ENCODE data around the gene NHS. TPM values are rescaled to one million over a fixed set of nuclear protein-coding genes. Genes with fewer than 3 reads are reported as not detected.

NHS gene
- total and polyA plus RNA-seq, 2 of the 13 experiments (the other 11 are each of a cell fraction or from before 2014, with no cell fraction given), result 0.02 TPM; not detected in 1

DNA sequence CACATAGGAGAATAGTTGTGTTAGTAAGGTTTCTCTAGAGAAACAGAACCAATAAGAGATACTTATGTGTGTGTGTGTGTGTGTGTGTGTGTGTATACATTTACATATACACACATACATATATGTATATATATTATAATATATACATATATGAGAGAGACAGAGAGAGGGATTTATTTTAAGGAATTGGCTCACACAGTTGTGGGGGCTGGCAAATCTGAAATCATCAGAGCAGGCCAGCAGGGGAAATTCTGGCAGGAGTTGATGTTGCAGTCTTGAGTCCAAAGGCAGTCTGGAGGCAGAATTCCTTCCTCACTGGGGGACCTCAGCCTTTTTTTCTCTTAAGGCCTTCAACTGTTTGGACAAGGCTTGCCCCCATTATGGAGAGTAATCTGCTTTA is 38.6 kb upstream of the NHS start:
- no TSS peak for BruUV-seq (replicated peaks)

DNA sequence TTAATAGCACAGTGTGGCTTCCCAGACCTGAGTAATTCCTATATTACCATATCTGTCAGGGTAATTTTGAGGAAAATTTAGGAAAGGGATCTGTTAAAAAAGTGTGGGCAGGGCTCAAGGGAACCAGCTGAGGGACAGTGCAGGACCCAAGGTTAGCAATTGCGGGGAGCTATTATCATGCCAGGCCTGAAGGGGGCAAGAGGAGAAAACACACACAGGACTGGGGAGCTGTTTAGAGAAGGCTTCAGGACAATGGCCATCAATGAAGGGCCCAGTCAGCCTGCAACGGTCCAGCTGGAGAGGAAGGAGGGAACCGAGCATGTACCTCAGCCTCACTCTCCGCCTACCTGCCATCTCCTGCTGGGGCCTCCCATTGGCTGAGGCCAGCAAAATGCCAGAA is 19.0 kb upstream of the NHS start:
- H3K36me3 ChIP-seq (replicated peaks in 1 of 2; ENCODE audit: control insufficient read depth in 1 of 2, insufficient read depth in 2 of 2, low read length in 2 of 2), result no peaks in the 10 kb centered on the region
- no peak for DNase-seq (ENCODE audit: low spot score)
- peak; percentile 65; the same call in 2 of the 3 replicates for ATAC-seq
- H3K9me3 ChIP-seq (ENCODE audit: low read length), result no peaks in the 10 kb centered on the region
- H3K27ac ChIP-seq (ENCODE audit: extremely low read length, insufficient read depth, low read length), result no peak overlapping the region
- POLR2A ChIA-PET, result no interaction called here
- 0% methylated on average over 3 of the region's 4 CpGs for WGBS (ENCODE audit: low lambda C conversion rate)
- H3K4me2 ChIP-seq (ENCODE audit: low read depth, low read length), result no peak overlapping the region
- intact Hi-C loops (cut with micrococcal nuclease; ENCODE audit: unreplicated experiment), result no loop called here
- no peak for FAIRE-seq
- TF ChIP-seq SAFB2 (CRISPR knock-in tag; IDR thresholded peaks at IDR 0.05; ENCODE audit: borderline replicate concordance, low read depth), result no peak
- TF ChIP-seq, protein P1, sequence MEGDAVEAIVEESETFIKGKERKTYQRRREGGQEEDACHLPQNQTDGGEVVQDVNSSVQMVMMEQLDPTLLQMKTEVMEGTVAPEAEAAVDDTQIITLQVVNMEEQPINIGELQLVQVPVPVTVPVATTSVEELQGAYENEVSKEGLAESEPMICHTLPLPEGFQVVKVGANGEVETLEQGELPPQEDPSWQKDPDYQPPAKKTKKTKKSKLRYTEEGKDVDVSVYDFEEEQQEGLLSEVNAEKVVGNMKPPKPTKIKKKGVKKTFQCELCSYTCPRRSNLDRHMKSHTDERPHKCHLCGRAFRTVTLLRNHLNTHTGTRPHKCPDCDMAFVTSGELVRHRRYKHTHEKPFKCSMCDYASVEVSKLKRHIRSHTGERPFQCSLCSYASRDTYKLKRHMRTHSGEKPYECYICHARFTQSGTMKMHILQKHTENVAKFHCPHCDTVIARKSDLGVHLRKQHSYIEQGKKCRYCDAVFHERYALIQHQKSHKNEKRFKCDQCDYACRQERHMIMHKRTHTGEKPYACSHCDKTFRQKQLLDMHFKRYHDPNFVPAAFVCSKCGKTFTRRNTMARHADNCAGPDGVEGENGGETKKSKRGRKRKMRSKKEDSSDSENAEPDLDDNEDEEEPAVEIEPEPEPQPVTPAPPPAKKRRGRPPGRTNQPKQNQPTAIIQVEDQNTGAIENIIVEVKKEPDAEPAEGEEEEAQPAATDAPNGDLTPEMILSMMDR (CRISPR knock-in tag; IDR thresholded peaks at IDR 0.05), result 0 out of 2 replicates have a peak, but pooled peaks have one; percentile 4
- no peak for TF ChIP-seq NR3C1 (CRISPR knock-in tag; IDR thresholded peaks at IDR 0.05)
- TF ChIP-seq ZNF124 (CRISPR knock-in tag; IDR thresholded peaks at IDR 0.05), result no peak
- TF ChIP-seq, protein P2, sequence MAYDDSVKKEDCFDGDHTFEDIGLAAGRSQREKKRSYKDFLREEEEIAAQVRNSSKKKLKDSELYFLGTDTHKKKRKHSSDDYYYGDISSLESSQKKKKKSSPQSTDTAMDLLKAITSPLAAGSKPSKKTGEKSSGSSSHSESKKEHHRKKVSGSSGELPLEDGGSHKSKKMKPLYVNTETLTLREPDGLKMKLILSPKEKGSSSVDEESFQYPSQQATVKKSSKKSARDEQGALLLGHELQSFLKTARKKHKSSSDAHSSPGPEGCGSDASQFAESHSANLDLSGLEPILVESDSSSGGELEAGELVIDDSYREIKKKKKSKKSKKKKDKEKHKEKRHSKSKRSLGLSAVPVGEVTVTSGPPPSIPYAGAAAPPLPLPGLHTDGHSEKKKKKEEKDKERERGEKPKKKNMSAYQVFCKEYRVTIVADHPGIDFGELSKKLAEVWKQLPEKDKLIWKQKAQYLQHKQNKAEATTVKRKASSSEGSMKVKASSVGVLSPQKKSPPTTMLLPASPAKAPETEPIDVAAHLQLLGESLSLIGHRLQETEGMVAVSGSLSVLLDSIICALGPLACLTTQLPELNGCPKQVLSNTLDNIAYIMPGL (CRISPR knock-in tag; IDR thresholded peaks at IDR 0.05; ENCODE audit: borderline replicate concordance in 1 of 2, low read depth in 1 of 2), result no peak
- TF ChIP-seq RAD21 (CRISPR knock-in tag; IDR thresholded peaks at IDR 0.05), result no peak
- TF ChIP-seq, protein P3, sequence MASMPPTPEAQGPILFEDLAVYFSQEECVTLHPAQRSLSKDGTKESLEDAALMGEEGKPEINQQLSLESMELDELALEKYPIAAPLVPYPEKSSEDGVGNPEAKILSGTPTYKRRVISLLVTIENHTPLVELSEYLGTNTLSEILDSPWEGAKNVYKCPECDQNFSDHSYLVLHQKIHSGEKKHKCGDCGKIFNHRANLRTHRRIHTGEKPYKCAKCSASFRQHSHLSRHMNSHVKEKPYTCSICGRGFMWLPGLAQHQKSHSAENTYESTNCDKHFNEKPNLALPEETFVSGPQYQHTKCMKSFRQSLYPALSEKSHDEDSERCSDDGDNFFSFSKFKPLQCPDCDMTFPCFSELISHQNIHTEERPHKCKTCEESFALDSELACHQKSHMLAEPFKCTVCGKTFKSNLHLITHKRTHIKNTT (CRISPR knock-in tag; IDR thresholded peaks at IDR 0.05), result no peak
- TF ChIP-seq, protein P4, sequence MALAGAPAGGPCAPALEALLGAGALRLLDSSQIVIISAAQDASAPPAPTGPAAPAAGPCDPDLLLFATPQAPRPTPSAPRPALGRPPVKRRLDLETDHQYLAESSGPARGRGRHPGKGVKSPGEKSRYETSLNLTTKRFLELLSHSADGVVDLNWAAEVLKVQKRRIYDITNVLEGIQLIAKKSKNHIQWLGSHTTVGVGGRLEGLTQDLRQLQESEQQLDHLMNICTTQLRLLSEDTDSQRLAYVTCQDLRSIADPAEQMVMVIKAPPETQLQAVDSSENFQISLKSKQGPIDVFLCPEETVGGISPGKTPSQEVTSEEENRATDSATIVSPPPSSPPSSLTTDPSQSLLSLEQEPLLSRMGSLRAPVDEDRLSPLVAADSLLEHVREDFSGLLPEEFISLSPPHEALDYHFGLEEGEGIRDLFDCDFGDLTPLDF (CRISPR knock-in tag; IDR thresholded peaks at IDR 0.05), result no peak
- CTCF ChIA-PET (ENCODE audit: low intra/inter-chr PET ratio, low total read pairs), result no interaction called here
- H3K4me1 ChIP-seq (ENCODE audit: insufficient read depth, low read length), result no peaks in the 10 kb centered on the region
- no peaks in the 10 kb centered on the region for H3K27me3 ChIP-seq (ENCODE audit: control insufficient read depth in 1 of 2, insufficient read depth in 2 of 2, low read length in 2 of 2)
- H4K20me1 ChIP-seq (ENCODE audit: insufficient read depth, low read length), result no peaks in the 10 kb centered on the region
- in situ Hi-C loops (cut with HindIII; ENCODE audit: extremely low pct_ligation_motif_present, low pct_unique_long_range_greater_than_20kb), result no loop called here
- H3K79me2 ChIP-seq (ENCODE audit: insufficient read depth, low read length), result no peaks in the 10 kb centered on the region
- no peak overlapping the region for H3K9ac ChIP-seq (ENCODE audit: insufficient read depth, low read depth, low read length)
- no peak overlapping the region for H2AFZ ChIP-seq (ENCODE audit: low read length)
- no TSS peak for BruUV-seq (replicated peaks)
- H3K4me3 ChIP-seq (replicated peaks in 1 of 3; ENCODE audit: insufficient read depth in 1 of 3, low read depth in 2 of 3, low read length in 3 of 3), result no peak overlapping the region

More for the DNA sequence above, 38.6 kb upstream of the NHS start:
- ChIA-PET CTCF (ENCODE audit: low intra/inter-chr PET ratio, low total read pairs) (no interaction called here), POLR2A (no interaction called here)
- Histone ChIP-seq H3K4me3 (replicated peaks in 1 of 3; ENCODE audit: insufficient read depth in 1 of 3, low read depth in 2 of 3, low read length in 3 of 3) (no peak overlapping the region), H2AFZ (ENCODE audit: low read length) (no peak overlapping the region), H3K9me3 (ENCODE audit: low read length) (no peaks in the 10 kb centered on the region), H3K4me2 (ENCODE audit: low read depth, low read length) (no peak overlapping the region), H3K9ac (ENCODE audit: insufficient read depth, low read depth, low read length) (no peak overlapping the region), H3K79me2 (ENCODE audit: insufficient read depth, low read length) (no peaks in the 10 kb centered on the region), H3K27ac (ENCODE audit: extremely low read length, insufficient read depth, low read length) (no peak overlapping the region), H3K27me3 (ENCODE audit: control insufficient read depth in 1 of 2, insufficient read depth in 2 of 2, low read length in 2 of 2) (no peaks in the 10 kb centered on the region), H4K20me1 (ENCODE audit: insufficient read depth, low read length) (no peaks in the 10 kb centered on the region), H3K4me1 (ENCODE audit: insufficient read depth, low read length) (no peaks in the 10 kb centered on the region), H3K36me3 (replicated peaks in 1 of 2; ENCODE audit: control insufficient read depth in 1 of 2, insufficient read depth in 2 of 2, low read length in 2 of 2) (no peaks in the 10 kb centered on the region)
- DNase-seq (ENCODE audit: low spot score) (no peak), FAIRE-seq (no peak), ATAC-seq (no peak)
- intact Hi-C loops (cut with micrococcal nuclease; ENCODE audit: unreplicated experiment), result no loop called here
- TF ChIP-seq ZNF776 (CRISPR knock-in tag; IDR thresholded peaks at IDR 0.05), result no peak
- no peak for TF ChIP-seq ZKSCAN1 (IDR thresholded peaks at IDR 0.05; ENCODE audit: low read length)
- no peak for TF ChIP-seq KLF16 (CRISPR knock-in tag; IDR thresholded peaks at IDR 0.05)
- TF ChIP-seq ZNF430 (CRISPR knock-in tag; IDR thresholded peaks at IDR 0.05), result no peak
- in situ Hi-C loops (cut with HindIII; ENCODE audit: extremely low pct_ligation_motif_present, low pct_unique_long_range_greater_than_20kb), result no loop called here
